GM21825 (cell line): ENCODE measurements around the gene ELAVL2.

Experiments used
- ATAC-seq: cut with Tn5 transposase; IDR thresholded peaks from one replicate; pipeline ENCODE4 v1.9.1; 2021; ENCODE audit warnings: mild to moderate bottlenecking, moderate library complexity; ENCODE audit not compliant: unreplicated experiment

ELAVL2 gene

GRCh38 chr9:23665635-23666034 is 160.4 kb downstream of the ELAVL2 start:
- no peak for ATAC-seq

GRCh38 chr9:23665051-23665450 is 161.0 kb downstream of the ELAVL2 start:
- ATAC-seq = no peak

GRCh38 chr9:23663946-23664345 is 162.1 kb downstream of the ELAVL2 start:
- no peak for ATAC-seq

- no peak for ATAC-seq
Observed at GRCh38 chr9:23663536-23663935, 162.5 kb downstream of the ELAVL2 start.

GRCh38 chr9:23663125-23663524 is 162.9 kb downstream of the ELAVL2 start:
- ATAC-seq = no peak

GRCh38 chr9:23662320-23662719 is 163.7 kb downstream of the ELAVL2 start:
- no peak for ATAC-seq

- no peak for ATAC-seq
Observed at GRCh38 chr9:23659346-23660006, 166.6 kb downstream of the ELAVL2 start.

- ATAC-seq = no peak
Observed at GRCh38 chr9:23658376-23659258, 167.4 kb downstream of the ELAVL2 start.

GRCh38 chr9:23651051-23651450 is 175.0 kb downstream of the ELAVL2 start:
- ATAC-seq = no peak

GRCh38 chr9:23648651-23649050 is 177.4 kb downstream of the ELAVL2 start:
- ATAC-seq = no peak

- no peak for ATAC-seq
Observed at GRCh38 chr9:23644896-23645295, 181.1 kb downstream of the ELAVL2 start.

GRCh38 chr9:23644326-23644725 is 181.7 kb downstream of the ELAVL2 start:
- ATAC-seq = no peak

- ATAC-seq = no peak
Observed at GRCh38 chr9:23643656-23644258, 182.3 kb downstream of the ELAVL2 start.
